Measurements from ENCODE around the gene PDE2A. TPM values are rescaled to one million over a fixed set of nuclear protein-coding genes. Genes with fewer than 3 reads are reported as not detected.

Gene PDE2A
- total RNA-seq, 6 experiments from 2014 or later: 11.2 to 46.3 (median 22.8) TPM

- Histone ChIP-seq H3K27ac (no peak overlapping the region), H3K36me3 (peaks cover 0 to 69% (median 34%) of the 10 kb centered on the region in 4 donors), H3K27me3 (no peaks in the 10 kb centered on the region), H3K9me3 (no peaks in the 10 kb centered on the region), H3K4me1 (no peaks in the 10 kb centered on the region), H3K4me3 (no peak overlapping the region)
- TF ChIP-seq POLR2A (IDR thresholded peaks at IDR 0.05) (no peak), CTCF (IDR thresholded peaks at IDR 0.05) (no peak)
- intact Hi-C loops (cut with DNase I): no loop called here
- ATAC-seq (no peak), DNase-seq (no peak)
- WGBS (ENCODE audit: insufficient coverage, low coverage, low lambda C conversion rate, missing lambda C conversion rate): 96% methylated on average over 4 of the region's 20 CpGs
Observed at GRCh38 chr11:72709478-72710238, 35.4 kb upstream of the PDE2A start.

GRCh38 chr11:72707032-72707431, 32.8 kb upstream of the PDE2A start:
- intact Hi-C loops (cut with DNase I): no loop called here
- Histone ChIP-seq H3K27me3 (no peaks in the 10 kb centered on the region), H3K4me3 (no peak overlapping the region), H3K9me3 (no peaks in the 10 kb centered on the region), H3K4me1 (no peaks in the 10 kb centered on the region), H3K36me3 (peaks cover 0 to 75% (median 32%) of the 10 kb centered on the region in 4 donors), H3K27ac (no peak overlapping the region)
- ATAC-seq (no peak), DNase-seq (no peak)
- WGBS (ENCODE audit: insufficient coverage, low coverage, low lambda C conversion rate, missing lambda C conversion rate): 98% methylated on average over 6 of the region's 9 CpGs
- TF ChIP-seq POLR2A (IDR thresholded peaks at IDR 0.05) (no peak), CTCF (IDR thresholded peaks at IDR 0.05) (no peak)

DNA sequence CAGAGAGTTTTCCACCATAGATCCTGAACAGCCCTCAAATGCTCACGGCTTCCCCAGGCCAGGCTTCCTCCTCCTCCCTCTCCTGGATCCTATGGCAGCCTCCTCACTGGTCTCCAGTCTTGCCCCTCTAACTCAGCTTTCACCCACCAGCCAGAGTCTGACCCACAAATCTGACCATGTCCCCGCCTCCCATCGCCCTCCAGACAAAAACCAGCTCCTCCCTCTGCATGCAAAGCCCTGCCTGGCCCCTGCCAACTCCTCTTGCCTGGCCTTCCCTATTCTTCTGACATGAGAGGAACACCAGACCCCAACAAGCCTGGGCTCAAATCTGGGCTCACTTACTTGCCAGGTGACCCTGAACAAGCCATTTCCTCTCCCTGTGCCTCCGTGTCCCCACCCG, 32.4 kb upstream of the PDE2A start:
- no peak overlapping the region for H3K4me3 ChIP-seq
- no peak overlapping the region for H3K27ac ChIP-seq
- no peaks in the 10 kb centered on the region for H3K27me3 ChIP-seq
- H3K36me3 ChIP-seq: peaks cover 0 to 79% (median 31%) of the 10 kb centered on the region in 4 donors
- H3K4me1 ChIP-seq: no peaks in the 10 kb centered on the region
- DNase-seq: no peak
- 79% methylated on average over 4 of the region's 5 CpGs for WGBS (ENCODE audit: insufficient coverage, low coverage, low lambda C conversion rate, missing lambda C conversion rate)
- intact Hi-C loops (cut with DNase I): no loop called here
- no peaks in the 10 kb centered on the region for H3K9me3 ChIP-seq
- no peak for ATAC-seq
- TF ChIP-seq POLR2A (IDR thresholded peaks at IDR 0.05) (no peak), CTCF (IDR thresholded peaks at IDR 0.05) (no peak)

DNA sequence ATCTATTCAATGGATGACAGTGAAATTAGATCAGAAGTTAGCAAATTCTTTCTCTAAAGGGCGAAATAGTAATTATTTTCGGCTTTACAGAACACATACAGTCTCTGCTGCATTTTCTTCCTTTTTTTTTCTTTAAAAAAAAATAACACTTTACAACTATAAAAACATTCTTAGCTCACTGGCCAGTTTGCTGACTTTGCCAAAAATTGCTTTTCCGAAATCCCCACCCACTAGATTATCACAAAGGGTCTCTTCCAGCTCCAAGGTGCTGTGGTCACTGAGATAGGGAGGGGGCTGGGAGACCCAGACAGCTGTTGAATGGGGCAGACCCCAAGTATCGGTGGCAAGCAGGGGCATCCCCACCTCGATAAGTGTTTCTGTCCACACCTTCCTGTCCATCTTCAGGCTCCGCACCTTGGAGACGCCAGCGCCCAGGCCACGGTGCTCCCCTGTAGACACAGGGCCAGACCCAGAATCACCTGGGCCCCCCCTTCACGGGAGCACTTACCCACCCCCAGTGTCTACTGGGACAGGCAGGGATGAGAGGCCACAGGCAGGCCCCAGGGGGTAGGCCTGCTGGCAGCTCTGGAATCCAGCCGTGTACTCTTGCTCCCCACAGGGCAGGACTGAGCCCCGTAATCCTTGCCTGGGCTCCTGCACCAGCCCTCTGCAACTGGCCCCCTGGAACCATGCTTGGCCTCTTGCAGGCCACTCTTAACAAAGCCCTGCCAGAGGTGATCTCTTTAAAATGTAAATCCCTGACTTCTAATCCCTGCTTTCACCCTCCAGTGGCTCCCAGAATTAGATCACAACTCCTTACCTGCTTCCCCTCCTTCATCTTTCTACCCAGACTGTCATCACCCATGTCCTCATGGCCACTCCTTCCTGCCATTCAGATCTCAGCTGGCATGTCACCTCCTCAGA, 31.5 kb upstream of the PDE2A start:
- H3K4me3 ChIP-seq: no peak overlapping the region
- ATAC-seq (no peak), DNase-seq (no peak)
- H3K4me1 ChIP-seq: no peaks in the 10 kb centered on the region
- no peak for TF ChIP-seq CTCF (IDR thresholded peaks at IDR 0.05)
- TF ChIP-seq POLR2A (IDR thresholded peaks at IDR 0.05): no peak
- H3K9me3 ChIP-seq: no peaks in the 10 kb centered on the region
- peaks cover 0 to 75% (median 32%) of the 10 kb centered on the region in 4 donors for H3K36me3 ChIP-seq
- 82% methylated on average over 3 of the region's 12 CpGs for WGBS (ENCODE audit: insufficient coverage, low coverage, low lambda C conversion rate, missing lambda C conversion rate)
- no peak overlapping the region for H3K27ac ChIP-seq
- intact Hi-C loops (cut with DNase I): no loop called here
- H3K27me3 ChIP-seq: no peaks in the 10 kb centered on the region
